ENCODE measurements around the gene RPS14. TPM values are rescaled to one million over a fixed set of nuclear protein-coding genes. Genes with fewer than 3 reads are reported as not detected.

Gene RPS14
- total RNA-seq, 2 experiments from 2014 or later: 2,151 to 2,478 TPM

- peaks cover 18% of the 10 kb centered on the region for H3K36me3 Mint-ChIP-seq (ENCODE audit: low read depth)
- DNase-seq: no peak
- peaks cover 45% of the 10 kb centered on the region for H3K4me1 Mint-ChIP-seq
- H3K4me3 Mint-ChIP-seq: peak overlapping the region; percentile 95
- H3K27me3 Mint-ChIP-seq: no peaks in the 10 kb centered on the region
- POLR2A ChIA-PET: interaction anchor here (0.6 kb wide), 2 partner anchors 23 to 55 kb away, joined by 3 read pairs; no protein-coding TSS in a partner anchor
- CTCF ChIA-PET: interaction anchor here (0.6 to 6.4 kb wide), 9 partner anchors 14 to 669 kb away, joined by 3 to 37 read pairs (median 3); partner anchors contain the start of gene RPS14
- H3K27ac Mint-ChIP-seq: peak overlapping the region; percentile 99
- no peaks in the 10 kb centered on the region for H3K9me3 Mint-ChIP-seq
These were observed 36.2 kb downstream of the RPS14 start for GRCh38 chr5:150413176-150413901.

GRCh38 chr5:150412319-150413175 is 37.0 kb downstream of the RPS14 start, which contains the start of gene CD74:
TSS of gene CD74 (minus strand) at chr5:150412910. CDS start at chr5:150412749, 161 bp downstream.
- peak; percentile 96 for DNase-seq
- CTCF ChIA-PET: interaction anchor here (0.5 to 6.4 kb wide), 9 partner anchors 13 to 668 kb away, joined by 3 to 37 read pairs (median 3); partner anchors contain the start of gene RPS14
- no peaks in the 10 kb centered on the region for H3K9me3 Mint-ChIP-seq
- H3K4me1 Mint-ChIP-seq: peaks cover 49% of the 10 kb centered on the region
- H3K27ac Mint-ChIP-seq: peak within 1 kb of the TSS; percentile 99
- peaks cover 23% of the 10 kb centered on the region for H3K36me3 Mint-ChIP-seq (ENCODE audit: low read depth)
- H3K4me3 Mint-ChIP-seq: peak within 1 kb of the TSS; percentile 95
- POLR2A ChIA-PET: interaction anchor here (0.6 kb wide), 2 partner anchors 24 to 55 kb away, joined by 3 read pairs; no protein-coding TSS in a partner anchor
- H3K27me3 Mint-ChIP-seq: no peaks in the 10 kb centered on the region

- H3K4me3 Mint-ChIP-seq: peak overlapping the region; percentile 95
- H3K9me3 Mint-ChIP-seq: no peaks in the 10 kb centered on the region
- H3K27me3 Mint-ChIP-seq: no peaks in the 10 kb centered on the region
- peaks cover 23% of the 10 kb centered on the region for H3K36me3 Mint-ChIP-seq (ENCODE audit: low read depth)
- H3K27ac Mint-ChIP-seq: peak overlapping the region; percentile 99
- peaks cover 49% of the 10 kb centered on the region for H3K4me1 Mint-ChIP-seq
- ChIA-PET CTCF (interaction anchor here (0.9 to 6.4 kb wide), 6 partner anchors 12 to 152 kb away, joined by 3 to 37 read pairs (median 8); partner anchors contain the start of gene RPS14), POLR2A (interaction anchor here (0.6 to 1.6 kb wide), 4 partner anchors 10 to 54 kb away, joined by 3 to 8 read pairs (median 4); partner anchors contain the start of gene TCOF1)
- peak; percentile 83 for DNase-seq
These were observed 38.1 kb downstream of the RPS14 start for GRCh38 chr5:150411245-150411979.

GRCh38 chr5:150410524-150411244 is 38.9 kb downstream of the RPS14 start:
- H3K9me3 Mint-ChIP-seq: no peaks in the 10 kb centered on the region
- ChIA-PET CTCF (interaction anchor here (0.6 to 6.4 kb wide), 9 partner anchors 11 to 926 kb away, joined by 3 to 37 read pairs (median 5); partner anchors contain the start of gene RPS14), POLR2A (interaction anchor here (0.6 to 1.6 kb wide), 5 partner anchors 9 to 861 kb away, joined by 3 to 8 read pairs (median 5); partner anchors contain the start of gene TCOF1)
- no peaks in the 10 kb centered on the region for H3K27me3 Mint-ChIP-seq
- peaks cover 49% of the 10 kb centered on the region for H3K4me1 Mint-ChIP-seq
- H3K4me3 Mint-ChIP-seq: peak overlapping the region; percentile 95
- H3K27ac Mint-ChIP-seq: peak overlapping the region; percentile 99
- H3K36me3 Mint-ChIP-seq (ENCODE audit: low read depth): peaks cover 27% of the 10 kb centered on the region
- DNase-seq: peak; percentile 69

- CTCF ChIA-PET: interaction anchor here (0.6 to 6.4 kb wide), 6 partner anchors 10 to 925 kb away, joined by 3 to 37 read pairs (median 8); partner anchors contain the start of gene RPS14
- POLR2A ChIA-PET: interaction anchor here (1.6 kb wide), 1 partner anchor 26 kb away, joined by 8 read pairs; no protein-coding TSS in a partner anchor
- Mint-ChIP-seq H3K4me3 (peak overlapping the region; percentile 95), H3K36me3 (ENCODE audit: low read depth) (peaks cover 27% of the 10 kb centered on the region), H3K9me3 (no peaks in the 10 kb centered on the region), H3K27ac (peak overlapping the region; percentile 99), H3K27me3 (no peaks in the 10 kb centered on the region), H3K4me1 (peaks cover 47% of the 10 kb centered on the region)
- peak; percentile 63 for DNase-seq
These were observed 39.7 kb downstream of the RPS14 start for GRCh38 chr5:150409638-150410523.

DNA sequence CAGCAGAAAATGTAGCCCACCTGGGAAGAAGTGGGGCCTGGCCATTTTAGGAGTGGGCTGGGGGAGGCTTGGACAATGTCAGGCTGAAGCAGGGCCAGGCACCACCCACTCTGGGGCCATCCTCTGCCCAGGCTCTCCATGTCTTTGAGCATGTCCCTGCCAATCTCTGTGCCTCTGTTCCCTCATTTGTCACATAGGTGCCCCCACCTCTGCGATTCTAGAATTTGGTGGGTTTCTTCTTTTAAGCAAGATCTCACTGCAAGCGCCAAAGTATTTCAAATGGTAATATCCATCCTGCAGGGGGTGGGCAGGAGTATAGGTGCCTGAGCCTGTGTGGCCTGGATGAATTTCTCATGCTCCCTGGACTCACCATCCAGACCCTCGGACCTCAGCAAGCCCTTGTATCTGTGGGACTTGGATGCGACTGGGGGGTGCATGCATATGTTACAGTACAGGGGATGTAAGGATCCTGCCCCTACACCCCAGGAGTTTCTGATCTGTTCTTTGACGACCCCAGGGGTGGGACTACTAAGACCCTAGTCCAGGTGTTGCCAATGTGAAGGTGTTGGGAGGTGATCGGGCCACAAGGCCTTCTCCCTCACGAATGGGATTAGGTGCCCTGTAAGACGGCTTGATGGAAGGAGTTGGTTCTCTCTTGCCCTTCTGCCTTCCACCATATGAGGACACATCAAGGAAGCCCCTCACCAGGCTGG is 41.2 kb downstream of the RPS14 start:
- POLR2A ChIA-PET: no interaction called here
- DNase-seq: no peak
- CTCF ChIA-PET: no interaction called here
- Mint-ChIP-seq H3K27ac (peak overlapping the region; percentile 31), H3K4me3 (no peak overlapping the region), H3K4me1 (peaks cover 40% of the 10 kb centered on the region), H3K9me3 (no peaks in the 10 kb centered on the region), H3K27me3 (no peaks in the 10 kb centered on the region), H3K36me3 (ENCODE audit: low read depth) (peaks cover 32% of the 10 kb centered on the region)

DNA sequence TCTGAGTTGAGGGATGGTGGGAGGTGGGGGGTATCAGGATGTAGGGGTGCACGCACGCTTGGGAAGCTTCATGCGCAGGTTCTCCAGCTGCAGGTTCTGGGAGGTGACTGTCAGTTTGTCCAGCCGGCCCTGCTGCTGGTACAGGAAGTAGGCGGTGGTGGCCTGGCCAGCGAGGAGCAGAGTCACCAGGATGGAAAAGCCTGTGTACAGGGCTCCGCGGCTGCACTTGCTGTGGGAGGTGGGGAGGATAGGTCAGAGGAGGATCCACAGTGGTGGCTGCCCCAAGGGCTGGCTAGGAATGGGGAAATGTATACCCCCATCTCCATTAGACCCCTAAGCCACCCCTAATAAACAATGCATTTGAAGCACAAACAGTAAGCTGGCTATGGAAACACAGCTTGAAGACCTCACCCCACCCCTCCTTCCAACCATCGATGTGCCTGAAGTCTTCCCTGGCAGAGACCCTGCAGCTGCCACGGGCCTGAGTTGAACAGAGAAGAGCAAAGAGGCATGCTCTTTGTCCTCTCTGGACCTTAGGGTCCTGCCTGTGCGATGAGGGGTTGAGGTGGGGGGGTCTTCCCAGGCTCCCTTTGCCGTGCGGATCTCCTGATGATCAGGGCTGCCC is 42.3 kb downstream of the RPS14 start:
- Mint-ChIP-seq H3K4me1 (peaks cover 29% of the 10 kb centered on the region), H3K36me3 (ENCODE audit: low read depth) (peaks cover 31% of the 10 kb centered on the region), H3K9me3 (no peaks in the 10 kb centered on the region), H3K27me3 (no peaks in the 10 kb centered on the region), H3K27ac (peak overlapping the region; percentile 60), H3K4me3 (no peak overlapping the region)
- DNase-seq: no peak
- POLR2A ChIA-PET: no interaction called here
- CTCF ChIA-PET: interaction anchor here (1.1 kb wide), 1 partner anchor 41 kb away, joined by 3 read pairs; no protein-coding TSS in a partner anchor

DNA sequence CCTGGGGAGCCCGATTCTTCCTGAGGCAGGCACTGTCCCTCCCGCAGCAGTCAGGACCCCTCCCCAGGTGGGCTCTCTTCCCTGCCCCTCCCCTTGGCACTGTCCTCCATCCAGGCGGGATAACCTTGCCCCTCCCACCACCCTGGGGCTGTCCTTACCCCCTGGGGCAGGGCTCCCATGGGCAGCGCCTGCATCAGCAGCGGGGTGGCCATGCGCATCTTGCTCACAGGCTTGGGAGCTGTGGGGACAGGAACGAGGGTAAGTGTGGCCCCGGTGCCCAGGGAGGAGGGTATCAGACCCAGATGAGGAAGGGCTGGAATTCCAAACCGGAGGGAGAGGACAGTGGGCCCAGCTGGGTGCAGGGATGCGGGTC is 42.8 kb downstream of the RPS14 start:
- Mint-ChIP-seq H3K4me1 (peaks cover 29% of the 10 kb centered on the region), H3K27ac (no peak overlapping the region), H3K27me3 (no peaks in the 10 kb centered on the region), H3K36me3 (ENCODE audit: low read depth) (peaks cover 33% of the 10 kb centered on the region), H3K4me3 (no peak overlapping the region), H3K9me3 (no peaks in the 10 kb centered on the region)
- POLR2A ChIA-PET: no interaction called here
- CTCF ChIA-PET: interaction anchor here (1.1 kb wide), 1 partner anchor 40 kb away, joined by 3 read pairs; no protein-coding TSS in a partner anchor
- no peak for DNase-seq

DNA sequence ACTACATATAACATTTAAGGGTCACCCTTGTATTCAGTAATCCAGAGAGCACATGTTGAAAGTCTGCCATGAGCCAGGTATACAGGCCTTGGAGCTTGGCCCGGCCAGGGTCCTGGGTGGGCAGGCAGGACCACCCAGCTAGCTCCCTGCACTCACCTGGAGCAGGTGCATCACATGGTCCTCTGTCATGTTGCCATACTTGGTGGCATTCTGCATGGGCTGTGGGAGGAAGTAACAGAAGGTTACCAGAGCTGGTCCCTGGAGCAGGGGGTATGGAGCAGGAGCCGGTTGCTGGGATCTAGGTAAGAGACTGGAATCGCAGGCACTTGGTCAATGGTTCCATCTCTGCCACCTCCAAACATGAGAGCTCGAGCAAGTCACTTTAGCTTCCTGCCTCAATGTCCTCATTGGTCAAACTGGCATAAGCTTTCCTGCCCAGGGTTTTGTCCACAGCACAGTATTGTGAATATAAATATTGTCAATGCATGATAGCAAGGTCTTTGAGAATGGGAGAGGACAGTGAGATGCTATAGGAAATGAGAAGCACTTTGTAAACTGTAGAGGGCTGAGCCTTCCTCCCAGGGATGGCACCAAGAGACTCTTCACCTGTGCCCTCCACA is 43.3 kb downstream of the RPS14 start:
- Mint-ChIP-seq H3K9me3 (no peaks in the 10 kb centered on the region), H3K27ac (no peak overlapping the region), H3K27me3 (no peaks in the 10 kb centered on the region), H3K4me3 (no peak overlapping the region), H3K36me3 (ENCODE audit: low read depth) (peaks cover 38% of the 10 kb centered on the region), H3K4me1 (peaks cover 25% of the 10 kb centered on the region)
- CTCF ChIA-PET: interaction anchor here (0.5 to 1.1 kb wide), 2 partner anchors 40 to 554 kb away, joined by 3 read pairs; no protein-coding TSS in a partner anchor
- POLR2A ChIA-PET: no interaction called here
- no peak for DNase-seq

Measured in activated CD4-positive, alpha-beta T cell treated with anti-CD3 and anti-CD28 coated beads, Interleukin-2, amount 10 ng/mL, durations not matched to agents 7 days and 5 days (primary cell).